Stimulated activated CD8-positive, alpha-beta memory T cell treated with anti-CD3 and anti-CD28 coated beads, Interleukin-15, amount 100 ng/mL, for 1 hour (primary cell): ENCODE measurements around the gene ZBTB43.
"Not testable (repeated sequence)": the region's sequence is repeated elsewhere in the genome, so short reads cannot be mapped to it uniquely, and the experiment has no call there.

Source experiments
- DNase-seq: peaks from one replicate; pipeline ENCODE4 v3.0.0-alpha.2; 2020; ENCODE audit warnings: low read depth

Gene ZBTB43, protein sequence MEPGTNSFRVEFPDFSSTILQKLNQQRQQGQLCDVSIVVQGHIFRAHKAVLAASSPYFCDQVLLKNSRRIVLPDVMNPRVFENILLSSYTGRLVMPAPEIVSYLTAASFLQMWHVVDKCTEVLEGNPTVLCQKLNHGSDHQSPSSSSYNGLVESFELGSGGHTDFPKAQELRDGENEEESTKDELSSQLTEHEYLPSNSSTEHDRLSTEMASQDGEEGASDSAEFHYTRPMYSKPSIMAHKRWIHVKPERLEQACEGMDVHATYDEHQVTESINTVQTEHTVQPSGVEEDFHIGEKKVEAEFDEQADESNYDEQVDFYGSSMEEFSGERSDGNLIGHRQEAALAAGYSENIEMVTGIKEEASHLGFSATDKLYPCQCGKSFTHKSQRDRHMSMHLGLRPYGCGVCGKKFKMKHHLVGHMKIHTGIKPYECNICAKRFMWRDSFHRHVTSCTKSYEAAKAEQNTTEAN

DNA sequence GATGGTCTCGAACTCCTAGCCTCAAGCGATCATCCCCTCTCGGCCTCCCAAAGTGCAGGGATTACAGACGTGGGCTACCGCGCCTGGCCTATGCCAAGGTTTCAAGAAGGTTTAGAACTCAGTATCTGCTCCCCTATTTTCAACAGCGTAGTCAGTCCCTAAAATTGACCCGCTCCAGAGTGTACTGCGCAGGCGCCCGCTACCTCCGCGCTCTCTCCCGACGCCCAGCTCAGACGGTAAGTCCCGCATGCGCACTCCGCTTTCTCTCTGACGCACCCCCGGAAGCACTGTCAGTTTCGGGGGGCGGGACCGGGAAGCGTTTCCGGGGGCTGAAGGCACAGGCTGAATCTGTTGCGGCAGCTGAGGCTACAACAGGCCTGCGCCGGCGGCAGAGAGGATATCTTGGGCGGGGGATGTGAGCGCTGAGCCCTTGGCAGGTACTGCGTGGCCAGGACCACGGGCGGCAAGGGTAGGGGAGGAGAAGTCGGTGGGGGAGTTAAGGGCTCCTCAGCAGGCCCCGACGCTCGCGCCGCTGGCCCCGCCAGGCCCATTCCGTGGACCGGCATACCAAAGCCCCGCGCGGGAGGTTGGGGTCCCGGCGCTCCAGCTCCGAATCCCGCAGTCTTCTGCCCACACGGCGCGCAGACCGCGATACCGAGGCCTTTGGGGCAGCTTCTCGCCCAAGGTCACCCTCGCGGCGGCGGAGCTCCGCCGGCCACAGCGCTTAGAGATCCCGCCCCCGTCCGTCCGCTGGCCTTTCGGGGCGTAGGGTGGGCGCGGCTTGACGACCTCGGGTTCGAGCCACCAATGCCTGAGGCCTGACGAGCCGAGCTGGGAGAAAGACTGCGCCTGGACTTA lies at the start of gene ZBTB43:
ZBTB43 (plus strand) TSS at position 345 of the 858 bp plus-strand sequence. CDS start 27,470 bp downstream, outside the sequence.
- DNase-seq: peak; percentile 98

DNA sequence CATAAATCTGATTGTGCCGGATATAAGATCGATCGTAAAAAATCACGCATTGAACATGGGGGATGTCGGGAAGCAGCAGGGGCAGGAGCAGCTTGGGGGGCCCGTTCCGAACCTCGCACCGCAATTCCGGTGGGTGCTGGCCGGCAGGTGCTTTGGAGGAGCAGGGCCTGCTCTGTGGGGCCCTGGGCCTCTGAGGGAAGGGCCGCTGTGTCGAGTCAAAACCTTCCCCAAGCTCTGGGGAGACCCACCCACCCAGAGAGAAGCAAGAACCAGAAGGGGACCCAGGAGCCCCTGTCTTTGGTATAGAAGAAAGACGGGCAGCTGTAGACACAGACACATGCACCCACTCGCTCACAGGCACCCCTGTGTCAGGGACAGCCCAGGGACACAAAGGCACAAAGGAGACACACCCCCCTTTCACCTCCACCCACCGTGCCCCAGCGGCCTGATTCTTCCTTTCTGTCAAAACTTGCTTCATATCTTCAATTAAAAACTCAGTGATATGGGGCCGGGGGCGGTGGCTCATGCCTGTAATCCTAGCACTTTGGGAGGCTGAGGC lies 49.4 kb upstream of the ZBTB43 start:
- DNase-seq: no peak

DNA sequence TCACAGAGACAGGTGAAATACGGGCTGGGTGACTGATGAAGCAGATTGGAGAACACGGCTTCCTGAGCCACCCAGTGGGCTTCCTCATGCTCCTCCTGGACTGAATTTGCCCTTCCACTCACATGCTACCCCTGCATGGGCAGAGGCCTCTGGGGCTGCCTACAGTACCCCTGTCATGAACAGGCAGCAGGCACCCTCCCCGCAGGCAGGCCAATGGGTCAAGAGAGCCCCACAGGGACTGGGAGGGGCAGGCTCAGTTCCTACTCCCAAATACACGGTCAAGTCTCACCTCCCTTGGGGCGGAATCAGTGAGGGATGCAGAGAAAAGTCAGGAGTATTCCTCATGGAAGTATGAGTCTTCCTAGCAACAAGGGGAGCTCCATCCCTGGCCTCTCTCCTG lies 48.6 kb upstream of the ZBTB43 start:
- DNase-seq: no peak

DNA sequence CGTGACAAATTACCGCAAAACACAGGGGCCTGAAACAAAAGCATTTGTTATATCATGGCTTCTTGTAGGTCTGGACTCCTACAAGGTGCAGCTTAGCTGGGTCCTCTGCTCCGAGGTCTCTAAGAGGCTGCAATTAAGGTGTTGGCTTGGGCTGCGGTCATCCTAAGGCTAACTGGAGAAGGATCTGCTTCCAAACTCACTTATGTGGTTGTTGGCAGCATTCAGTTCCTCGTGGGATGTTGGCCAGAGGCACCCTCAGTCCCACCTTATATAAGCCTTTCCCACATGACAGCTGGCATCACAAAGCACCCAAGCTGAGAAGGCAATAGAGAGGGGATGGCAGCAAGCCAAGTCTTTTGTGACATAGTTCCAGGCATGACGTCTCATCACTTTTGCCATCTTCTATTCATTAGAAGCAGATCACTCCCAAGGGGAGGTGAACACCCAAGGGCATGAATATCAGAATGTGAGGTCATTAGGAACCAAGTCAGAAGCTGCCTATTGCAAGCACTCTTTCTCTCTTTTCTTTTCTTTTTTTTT lies 47.9 kb upstream of the ZBTB43 start:
- DNase-seq: no peak

DNA sequence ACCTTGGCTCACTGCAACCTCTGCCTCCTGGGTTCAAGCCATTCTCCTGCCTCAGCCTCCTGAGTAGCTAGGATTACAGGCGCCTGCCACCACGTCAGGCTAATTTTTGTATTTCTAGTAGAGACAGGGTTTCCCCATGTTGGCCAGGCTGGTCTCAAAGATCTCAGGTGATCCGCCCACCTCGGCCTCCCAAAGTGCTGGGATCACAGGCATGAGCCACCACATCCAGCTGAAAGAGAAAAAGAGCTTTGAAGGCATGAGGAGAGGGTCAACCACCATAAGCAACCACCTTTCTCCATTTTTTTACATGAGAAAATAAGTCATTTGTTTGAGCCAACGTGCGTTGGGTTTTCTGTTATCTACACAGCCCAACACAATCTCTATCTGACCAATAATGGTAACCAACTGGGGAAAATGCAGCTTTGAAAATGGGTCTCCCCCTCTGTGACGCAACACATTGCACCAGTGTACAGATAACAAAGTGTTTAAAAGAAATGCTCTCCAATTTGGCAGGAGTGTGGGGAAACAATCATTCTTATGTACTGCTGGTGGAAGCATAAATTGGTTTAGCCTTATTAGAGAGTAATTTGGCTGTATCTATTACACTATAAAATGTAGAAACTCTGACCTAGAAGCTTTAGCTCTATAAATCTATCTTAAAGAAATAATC lies 45.8 kb upstream of the ZBTB43 start:
- no peak for DNase-seq

DNA sequence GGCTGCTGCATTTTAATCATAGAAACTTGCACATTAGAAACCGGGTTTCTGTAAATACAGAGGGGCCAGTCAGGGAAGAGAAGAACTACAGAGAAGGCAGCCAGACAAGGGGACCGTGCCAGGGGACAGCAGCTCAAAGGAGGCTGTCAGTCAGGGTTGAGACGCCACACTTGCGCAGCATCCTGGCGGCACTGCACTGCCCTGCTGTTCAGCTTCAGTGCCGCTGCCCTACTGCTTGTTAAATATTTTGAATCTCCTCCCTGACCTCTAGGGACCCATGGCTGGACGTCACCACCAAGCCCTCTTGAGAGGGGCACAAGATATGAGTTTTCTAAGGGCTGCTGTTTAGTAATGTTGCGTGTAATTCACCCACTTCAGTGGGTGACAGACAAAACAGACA lies 43.6 kb upstream of the ZBTB43 start:
- no peak for DNase-seq

DNA sequence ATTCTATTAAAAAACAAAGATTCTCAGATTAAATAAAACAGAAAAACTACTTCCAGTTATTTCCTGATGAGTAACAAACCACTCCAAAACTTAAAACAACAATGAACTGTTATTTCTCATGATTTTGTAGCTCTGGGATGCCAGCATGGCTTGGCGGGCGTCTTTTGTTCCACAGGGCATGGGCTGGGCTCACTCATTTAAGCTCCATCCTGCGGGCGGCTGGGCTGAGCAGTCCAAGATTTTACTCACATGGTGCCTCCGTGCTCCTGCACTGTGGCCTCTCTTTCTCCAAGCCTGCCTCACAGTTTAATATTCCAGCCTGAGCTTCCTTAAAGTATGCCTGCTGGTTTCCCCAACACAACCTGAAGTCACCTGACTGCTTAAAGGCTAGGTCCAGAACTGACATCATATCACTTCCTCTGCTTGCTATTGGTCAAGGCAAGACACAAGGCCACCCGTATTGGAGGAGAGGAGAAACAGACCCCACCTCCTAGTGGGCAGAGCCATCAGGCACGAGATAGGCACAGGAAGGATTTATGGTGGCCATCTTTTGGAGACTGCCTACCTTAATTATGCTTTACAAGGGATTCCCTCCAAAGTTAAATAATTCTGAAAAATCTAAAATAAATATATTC lies 41.6 kb upstream of the ZBTB43 start:
- DNase-seq: no peak

DNA sequence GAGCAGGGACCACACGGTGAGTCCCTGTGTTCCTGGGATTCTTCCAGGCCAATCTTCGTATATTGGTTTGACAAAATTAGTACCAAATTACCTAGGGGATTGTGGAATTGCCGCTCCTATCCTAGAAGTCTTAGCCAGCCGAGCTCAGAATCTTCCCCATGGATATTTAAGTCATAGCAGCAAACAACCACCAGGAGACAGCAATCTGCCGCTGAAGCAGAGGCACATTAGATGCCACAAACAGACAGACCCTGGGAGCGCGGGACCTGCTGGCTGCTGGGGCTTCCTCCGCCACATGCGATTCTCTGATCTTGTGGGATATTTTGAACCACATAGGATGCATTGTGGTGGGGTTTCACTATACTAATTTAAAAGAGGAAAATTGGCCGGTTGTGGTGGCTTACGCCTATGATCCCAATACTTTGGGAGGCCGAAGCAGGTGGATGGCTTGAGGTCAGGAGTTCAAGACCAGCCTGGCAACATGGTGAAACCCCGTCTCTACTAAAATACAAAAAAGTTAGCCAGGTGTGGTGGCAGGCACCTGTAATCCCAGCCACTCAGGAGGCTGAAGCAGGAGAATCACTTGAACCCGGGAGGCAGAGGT lies 31.7 kb upstream of the ZBTB43 start:
- no peak for DNase-seq

DNA sequence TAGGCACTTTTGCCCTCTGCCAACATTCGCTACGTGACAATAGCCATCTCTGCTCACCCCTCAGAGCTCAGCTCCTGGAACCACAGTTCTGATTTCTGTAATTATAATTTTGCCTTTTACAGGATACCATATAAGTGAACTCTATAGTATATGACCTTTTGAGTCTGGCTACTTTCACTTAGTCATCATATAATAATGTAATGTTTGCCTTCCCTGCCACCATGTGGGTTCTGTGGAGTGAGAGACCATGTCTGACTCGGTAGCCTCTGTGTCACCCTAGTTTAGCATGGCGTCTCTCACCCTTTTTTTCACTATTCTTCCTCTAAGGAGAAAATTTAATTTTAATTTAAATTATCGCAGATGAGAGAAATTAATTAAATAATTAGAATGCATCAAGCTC lies 28.9 kb upstream of the ZBTB43 start:
- no peak for DNase-seq

DNA sequence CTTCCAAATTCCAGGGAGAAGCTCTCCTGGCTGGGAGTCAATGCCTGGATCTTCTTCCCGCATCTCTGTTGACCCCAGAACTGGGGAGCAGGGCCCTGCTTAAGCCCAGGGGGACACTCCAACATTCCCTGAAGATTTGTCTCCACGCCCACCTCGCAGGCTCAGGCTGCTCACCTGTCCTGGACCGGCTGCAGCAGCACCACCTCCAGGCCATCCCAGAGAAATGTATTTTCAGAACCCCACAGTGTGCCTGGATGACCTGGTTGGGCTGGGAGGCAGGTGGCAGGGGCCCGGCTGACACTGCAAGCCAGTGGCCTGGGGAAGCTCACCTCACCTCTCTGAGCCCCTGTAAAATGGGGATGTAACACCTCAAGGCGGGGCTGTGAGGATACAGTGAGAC lies 27.1 kb upstream of the ZBTB43 start:
- DNase-seq: no peak

DNA sequence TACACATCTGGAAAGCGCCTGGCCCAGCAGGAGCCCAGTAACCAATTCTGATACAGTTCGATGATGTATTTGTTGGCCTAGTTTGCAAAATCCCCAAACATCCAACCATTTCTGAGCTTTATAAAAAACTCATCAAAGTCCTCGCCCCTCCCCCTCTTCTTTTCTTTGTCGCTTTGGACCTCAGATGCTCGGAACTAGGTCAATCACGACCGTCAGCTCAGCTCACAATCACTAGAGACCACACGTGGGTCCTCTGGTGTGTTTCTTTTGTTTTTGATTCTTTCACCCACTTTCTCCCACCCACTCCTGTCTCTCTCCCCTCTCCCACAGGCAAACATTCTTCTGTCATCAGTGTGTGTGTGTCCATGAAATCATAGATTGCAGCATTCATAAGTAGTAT lies 26.7 kb upstream of the ZBTB43 start:
- no peak for DNase-seq

DNA sequence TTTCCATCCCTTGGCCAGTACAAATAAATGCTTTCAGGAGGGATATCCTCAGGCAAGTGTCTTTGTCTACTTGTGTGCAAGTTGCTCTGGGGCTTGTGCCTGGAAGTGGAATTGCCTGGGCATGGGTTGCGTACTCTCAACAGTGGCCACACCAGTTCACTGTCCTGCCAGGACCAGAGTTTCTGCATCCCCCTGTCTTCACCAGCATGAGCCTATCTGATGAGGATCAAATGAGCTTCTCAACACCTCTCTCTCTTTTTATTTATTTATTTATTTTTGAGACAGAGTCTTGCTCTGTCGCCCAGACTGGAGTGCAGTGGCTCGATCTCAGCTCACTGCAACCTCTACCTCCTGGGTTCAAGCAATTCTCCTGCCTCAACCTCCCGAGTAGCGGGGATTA lies 26.1 kb upstream of the ZBTB43 start:
- not testable (repeated sequence) for DNase-seq

DNA sequence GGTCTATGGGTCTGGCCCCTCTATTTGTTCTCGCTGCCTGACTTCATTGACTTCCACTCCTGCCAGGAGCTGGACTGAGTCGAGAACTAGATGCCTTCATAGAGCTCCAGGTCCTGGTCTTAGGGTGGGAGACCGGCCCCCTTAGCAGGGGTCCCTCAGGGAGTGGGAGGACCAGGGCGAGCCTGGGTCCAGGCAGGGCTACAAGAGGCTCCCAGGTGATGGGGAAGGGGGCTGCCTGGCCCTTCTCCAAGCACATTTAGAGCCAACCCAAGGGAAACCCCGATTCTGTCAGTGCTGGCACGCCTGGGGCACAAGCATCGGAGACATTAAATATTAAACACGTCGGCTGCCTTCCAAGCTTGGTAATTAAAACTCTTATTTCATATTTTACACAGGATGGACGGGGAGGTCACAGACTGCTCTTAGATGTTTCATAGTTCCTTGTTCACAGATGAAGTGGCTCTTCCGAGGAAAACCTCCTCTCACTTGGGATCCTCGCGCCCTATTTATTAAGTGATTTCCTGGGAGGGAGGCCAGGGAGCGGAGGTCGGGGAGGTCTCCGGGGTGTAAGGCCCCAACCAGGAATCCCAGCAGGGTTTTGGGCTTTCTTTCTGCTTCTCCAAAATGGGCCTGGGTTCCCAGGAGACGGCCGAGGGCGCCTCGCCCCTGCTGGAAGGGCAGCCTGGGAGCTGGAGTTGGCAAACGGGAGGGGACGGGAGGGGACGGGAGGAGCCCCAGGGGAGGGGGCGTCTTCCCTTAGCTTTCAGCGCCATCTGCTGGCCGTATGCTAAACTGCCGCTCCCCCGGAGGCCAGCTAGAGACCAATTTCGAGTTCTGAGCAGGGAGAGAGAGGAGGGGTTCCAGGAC lies 23.4 kb upstream of the ZBTB43 start:
- DNase-seq: peak; percentile 80

DNA sequence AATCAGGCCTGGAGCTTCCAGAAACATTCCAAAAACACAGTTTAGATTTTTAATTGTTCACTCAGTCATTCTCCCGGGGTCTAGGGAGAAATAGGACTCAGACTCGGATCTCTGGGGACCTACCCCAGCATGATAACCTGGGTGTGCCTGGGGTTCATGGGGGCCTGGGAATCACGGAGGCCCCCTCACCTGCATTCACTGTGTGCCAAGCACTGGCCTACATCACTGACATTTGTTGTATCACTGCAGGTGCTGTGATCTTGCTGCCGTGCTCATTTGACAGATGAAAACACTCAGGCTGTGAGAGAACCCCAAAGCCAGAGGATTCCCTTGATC lies 22.8 kb upstream of the ZBTB43 start:
- no peak for DNase-seq

DNA sequence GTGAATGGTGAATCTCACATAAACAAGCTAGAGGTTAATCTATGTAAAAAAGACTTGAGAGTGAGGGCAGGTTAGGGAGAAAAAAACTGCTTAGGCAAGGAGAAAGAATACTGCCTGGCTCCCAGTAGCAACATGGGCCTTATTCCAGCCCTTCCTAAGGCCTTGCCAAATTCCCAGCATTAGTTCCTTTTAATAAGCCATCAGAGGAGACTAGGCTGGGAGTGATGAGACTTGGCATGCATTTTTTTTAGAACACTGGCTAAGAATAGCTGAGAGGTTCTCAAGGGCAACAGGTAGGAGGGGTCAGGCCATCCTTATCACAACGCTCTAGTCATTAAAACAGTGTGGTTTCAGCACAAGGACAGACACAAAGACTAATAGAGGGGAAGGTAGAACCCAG lies 20.9 kb upstream of the ZBTB43 start:
- DNase-seq: no peak

DNA sequence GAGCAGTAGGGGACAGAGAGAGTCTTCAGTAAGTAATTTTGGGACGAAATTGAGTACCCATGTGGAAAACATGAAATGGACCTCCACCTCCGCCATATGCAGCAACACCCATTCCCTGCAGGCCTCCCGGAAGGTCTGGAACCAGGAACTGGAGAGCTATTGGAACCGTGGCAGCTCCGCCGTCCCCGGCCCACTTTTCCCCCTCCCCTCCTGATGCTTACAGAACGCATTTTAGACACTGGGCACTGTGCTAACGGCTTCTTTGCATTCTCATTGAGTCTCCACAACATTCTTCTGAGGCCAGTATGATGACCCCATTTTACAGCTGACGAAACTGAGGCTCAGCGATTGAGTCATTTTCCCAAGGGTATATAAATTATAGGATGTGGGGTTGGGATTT lies 20.4 kb upstream of the ZBTB43 start:
- DNase-seq: no peak

DNA sequence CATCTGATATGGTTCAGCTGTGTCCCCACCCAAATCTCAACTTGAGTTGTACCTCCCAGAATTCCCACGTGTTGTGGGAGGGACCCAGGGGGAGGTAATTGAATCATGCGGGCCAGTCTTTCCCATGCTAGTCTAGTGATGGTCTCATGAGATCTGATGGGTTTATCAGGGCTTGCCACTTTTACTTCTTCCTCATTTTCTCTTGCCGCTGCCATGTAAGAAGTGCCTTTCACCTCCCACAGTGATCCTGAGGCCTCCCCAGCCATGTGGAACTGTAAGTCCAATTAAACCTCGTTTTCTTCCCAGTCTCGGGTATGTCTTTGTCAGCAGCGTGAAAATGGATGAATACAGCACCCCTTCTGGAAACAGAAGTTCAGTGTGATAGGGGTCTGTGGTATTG lies 20.0 kb upstream of the ZBTB43 start:
- not testable (repeated sequence) for DNase-seq

DNA sequence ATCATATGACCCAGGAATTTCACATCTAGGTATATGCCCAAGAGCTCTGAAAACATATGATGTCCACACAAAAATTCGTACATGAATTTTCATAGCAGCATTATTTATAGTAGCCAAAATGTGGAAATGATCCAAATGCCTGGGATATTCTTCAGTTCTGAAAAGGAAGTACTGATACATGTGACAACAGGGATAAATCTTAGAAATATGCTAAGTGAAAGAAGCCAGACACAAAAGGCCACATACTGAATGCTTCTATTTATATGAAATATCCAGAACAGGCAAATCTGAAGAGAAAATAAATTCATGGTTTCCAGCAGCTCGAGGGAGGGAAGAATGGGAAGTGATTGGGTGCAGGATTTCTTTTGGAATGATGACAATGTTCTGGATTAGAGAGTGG lies 16.8 kb upstream of the ZBTB43 start:
- no peak for DNase-seq

DNA sequence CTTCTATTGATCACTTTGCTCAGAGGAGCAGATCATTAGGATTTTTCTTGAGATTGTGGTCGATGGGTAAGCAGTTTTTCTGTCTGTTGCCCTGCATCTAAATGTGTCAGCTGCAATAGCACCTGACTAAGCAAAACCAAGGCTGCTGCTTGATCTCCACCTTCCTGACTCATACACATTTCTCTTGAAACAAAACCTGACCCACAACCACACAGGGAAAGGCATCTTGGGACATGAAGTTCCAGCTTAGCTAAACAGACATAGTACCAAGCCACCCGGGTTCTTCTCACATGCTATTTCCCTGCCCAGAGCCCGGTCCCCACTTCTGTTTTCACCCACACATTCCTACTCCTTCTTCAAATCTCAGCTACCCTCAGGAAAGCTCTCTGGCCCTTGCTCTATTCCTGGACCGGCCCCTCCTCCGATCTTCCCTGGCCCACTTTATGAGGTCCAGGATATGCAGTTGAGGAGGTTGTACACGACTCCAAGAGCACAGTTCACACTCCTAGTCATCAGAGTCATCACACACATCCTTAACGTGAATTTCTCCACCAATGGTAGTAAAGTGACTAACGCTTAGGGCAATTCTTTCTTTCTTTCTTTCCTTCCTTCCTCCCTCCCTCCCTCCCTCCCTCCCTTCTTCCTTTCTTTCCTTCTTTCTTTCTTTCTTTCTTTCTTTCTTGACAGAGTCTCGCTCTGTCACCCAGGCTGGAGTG lies 16.0 kb upstream of the ZBTB43 start:
- DNase-seq: no peak

DNA sequence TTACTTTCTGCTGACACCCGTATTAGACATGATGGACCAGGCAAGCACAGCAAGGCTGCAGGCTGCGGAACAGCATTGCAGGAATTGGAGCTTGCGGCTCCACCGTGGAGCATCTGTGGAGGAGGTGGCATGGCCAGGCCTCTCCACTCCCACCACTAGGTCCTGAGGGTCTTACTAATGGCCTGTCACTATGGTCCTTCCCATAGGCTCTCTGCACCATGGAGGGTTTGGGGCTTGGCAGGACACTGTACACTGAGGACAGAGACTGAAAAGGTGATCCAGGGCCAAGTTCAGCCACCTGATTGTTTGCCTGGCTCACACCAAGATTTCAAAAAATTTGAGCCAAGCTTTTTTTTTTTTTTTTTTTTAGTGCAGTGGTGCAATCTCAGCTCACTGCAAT lies 14.3 kb upstream of the ZBTB43 start:
- no peak for DNase-seq
